ENCODE results near the gene SMARCC1.

DNA sequence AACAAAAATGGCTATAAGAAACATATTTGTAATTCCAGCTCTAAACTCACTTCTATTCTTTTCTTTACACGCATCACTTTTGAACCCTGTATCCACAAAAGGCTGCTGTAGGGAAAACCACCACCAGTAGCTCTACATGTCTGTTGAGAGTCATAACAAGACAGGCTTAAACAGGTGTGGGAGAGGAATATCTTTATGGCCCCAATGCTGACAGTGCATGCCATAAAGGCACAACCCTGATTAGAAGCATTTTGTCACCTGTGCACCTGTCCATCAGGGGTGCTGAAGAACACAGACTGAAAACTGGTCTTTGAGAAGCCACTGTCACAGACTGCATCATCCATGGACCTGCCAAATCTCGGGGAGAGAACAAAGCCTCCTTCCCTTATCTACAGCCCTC lies 191.5 kb downstream of the SMARCC1 start:
- no peak for TF ChIP-seq CTCF (IDR thresholded peaks at IDR 0.05)
- TF ChIP-seq POLR2AphosphoS5 (IDR thresholded peaks at IDR 0.05; ENCODE audit: low read depth, low read length) = no peak
- TF ChIP-seq TCF7L2 (IDR thresholded peaks at IDR 0.05; ENCODE audit: low read depth, low read length) = no peak
- TF ChIP-seq SIN3A (IDR thresholded peaks at IDR 0.05; ENCODE audit: borderline replicate concordance, insufficient read depth, low read depth, low read length) = no peak
- TF ChIP-seq, protein P1, sequence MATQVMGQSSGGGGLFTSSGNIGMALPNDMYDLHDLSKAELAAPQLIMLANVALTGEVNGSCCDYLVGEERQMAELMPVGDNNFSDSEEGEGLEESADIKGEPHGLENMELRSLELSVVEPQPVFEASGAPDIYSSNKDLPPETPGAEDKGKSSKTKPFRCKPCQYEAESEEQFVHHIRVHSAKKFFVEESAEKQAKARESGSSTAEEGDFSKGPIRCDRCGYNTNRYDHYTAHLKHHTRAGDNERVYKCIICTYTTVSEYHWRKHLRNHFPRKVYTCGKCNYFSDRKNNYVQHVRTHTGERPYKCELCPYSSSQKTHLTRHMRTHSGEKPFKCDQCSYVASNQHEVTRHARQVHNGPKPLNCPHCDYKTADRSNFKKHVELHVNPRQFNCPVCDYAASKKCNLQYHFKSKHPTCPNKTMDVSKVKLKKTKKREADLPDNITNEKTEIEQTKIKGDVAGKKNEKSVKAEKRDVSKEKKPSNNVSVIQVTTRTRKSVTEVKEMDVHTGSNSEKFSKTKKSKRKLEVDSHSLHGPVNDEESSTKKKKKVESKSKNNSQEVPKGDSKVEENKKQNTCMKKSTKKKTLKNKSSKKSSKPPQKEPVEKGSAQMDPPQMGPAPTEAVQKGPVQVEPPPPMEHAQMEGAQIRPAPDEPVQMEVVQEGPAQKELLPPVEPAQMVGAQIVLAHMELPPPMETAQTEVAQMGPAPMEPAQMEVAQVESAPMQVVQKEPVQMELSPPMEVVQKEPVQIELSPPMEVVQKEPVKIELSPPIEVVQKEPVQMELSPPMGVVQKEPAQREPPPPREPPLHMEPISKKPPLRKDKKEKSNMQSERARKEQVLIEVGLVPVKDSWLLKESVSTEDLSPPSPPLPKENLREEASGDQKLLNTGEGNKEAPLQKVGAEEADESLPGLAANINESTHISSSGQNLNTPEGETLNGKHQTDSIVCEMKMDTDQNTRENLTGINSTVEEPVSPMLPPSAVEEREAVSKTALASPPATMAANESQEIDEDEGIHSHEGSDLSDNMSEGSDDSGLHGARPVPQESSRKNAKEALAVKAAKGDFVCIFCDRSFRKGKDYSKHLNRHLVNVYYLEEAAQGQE (IDR thresholded peaks at IDR 0.05; ENCODE audit: insufficient read depth in 1 of 2, low read depth in 2 of 2, low read length in 1 of 2) = no peak

Measured in Panc1 (cell line).